Astrocyte (in vitro differentiated cells and primary cell): Measurements from ENCODE around the gene SPIN2B.

Experiments
- EZH2 ChIP-seq: IDR thresholded peaks from 2 replicates; pipeline ENCODE4 v1.6.1; 2012; ENCODE audit warnings: mild to moderate bottlenecking, low read length, inconsistent platforms; ENCODE audit not compliant: insufficient read depth
- TF ChIP-seq, protein P1 (sequence below): IDR thresholded peaks from 2 replicates; pipeline ENCODE4 v1.5.1; 2011; ENCODE audit warnings: low read depth, mild to moderate bottlenecking, inconsistent platforms, low read length, moderate library complexity; ENCODE audit not compliant: insufficient read depth

DNA sequence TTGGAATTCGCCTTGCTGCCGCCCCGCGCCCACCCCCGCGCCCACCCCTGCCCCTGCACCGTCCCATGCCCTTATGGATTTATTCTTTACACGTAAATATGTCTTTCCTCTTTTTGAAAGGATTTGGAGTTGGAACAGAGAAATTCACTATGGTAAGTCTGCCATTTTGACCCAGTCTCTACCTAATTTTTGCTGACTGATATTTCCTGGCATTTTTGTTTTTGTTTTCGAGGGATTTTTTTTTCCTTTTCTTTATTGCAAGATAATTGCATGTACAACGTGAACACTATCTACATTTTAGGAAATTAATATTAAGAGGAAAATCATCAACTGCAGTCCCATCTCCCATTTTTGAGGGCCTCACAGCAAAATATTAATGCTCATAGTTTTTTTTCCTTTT, 468 bp upstream of the SPIN2B start:
- TF ChIP-seq, protein P1, sequence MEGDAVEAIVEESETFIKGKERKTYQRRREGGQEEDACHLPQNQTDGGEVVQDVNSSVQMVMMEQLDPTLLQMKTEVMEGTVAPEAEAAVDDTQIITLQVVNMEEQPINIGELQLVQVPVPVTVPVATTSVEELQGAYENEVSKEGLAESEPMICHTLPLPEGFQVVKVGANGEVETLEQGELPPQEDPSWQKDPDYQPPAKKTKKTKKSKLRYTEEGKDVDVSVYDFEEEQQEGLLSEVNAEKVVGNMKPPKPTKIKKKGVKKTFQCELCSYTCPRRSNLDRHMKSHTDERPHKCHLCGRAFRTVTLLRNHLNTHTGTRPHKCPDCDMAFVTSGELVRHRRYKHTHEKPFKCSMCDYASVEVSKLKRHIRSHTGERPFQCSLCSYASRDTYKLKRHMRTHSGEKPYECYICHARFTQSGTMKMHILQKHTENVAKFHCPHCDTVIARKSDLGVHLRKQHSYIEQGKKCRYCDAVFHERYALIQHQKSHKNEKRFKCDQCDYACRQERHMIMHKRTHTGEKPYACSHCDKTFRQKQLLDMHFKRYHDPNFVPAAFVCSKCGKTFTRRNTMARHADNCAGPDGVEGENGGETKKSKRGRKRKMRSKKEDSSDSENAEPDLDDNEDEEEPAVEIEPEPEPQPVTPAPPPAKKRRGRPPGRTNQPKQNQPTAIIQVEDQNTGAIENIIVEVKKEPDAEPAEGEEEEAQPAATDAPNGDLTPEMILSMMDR, result no peak
- no peak for TF ChIP-seq EZH2
